Peyer's patch (tissue), 4 donors: ENCODE measurements around the gene ACOX3. TPM values are rescaled to one million over a fixed set of nuclear protein-coding genes. Genes with fewer than 3 reads are reported as not detected.

Experiments used
- DNase-seq, 3 donors: peaks; one replicate each; pipeline ENCODE4 v3.0.0-alpha.2; 2017 to 2019
- H3K27ac ChIP-seq, 4 donors: fragments of 200-600 bp; sonication (generic); one replicate each; pipeline ENCODE4 v1.5.1; 2016 to 2019
- H3K27me3 ChIP-seq, 2 donors: fragments of 200-600 bp; sonication (generic); one replicate each; pipeline ENCODE4 v1.5.1; 2019
- H3K36me3 ChIP-seq, 3 donors: fragments of 200-600 bp; sonication (generic); one replicate each; pipeline ENCODE4 v1.5.1; 2016 to 2019
- H3K4me1 ChIP-seq, 4 donors: fragments of 200-600 bp; sonication (generic); one replicate each; pipeline ENCODE4 v1.5.1; 2016 to 2019
- H3K4me3 ChIP-seq, 4 donors: fragments of 200-600 bp; sonication (generic); 1 replicate in 3 of 4; 2 replicates in 1 of 4; pipeline ENCODE4 v1.5.1; 2016 to 2019; ENCODE audit warnings: mild to moderate bottlenecking in 1 of 4
- H3K9me3 ChIP-seq, 4 donors: fragments of 200-600 bp; sonication (generic); one replicate each; pipeline ENCODE4 v1.5.1; 2016 to 2019; ENCODE audit warnings: mild to moderate bottlenecking in 1 of 4
- POLR2A ChIP-seq, 2 donors: fragments of 450-650 bp; IDR thresholded peaks; one replicate each; pipeline ENCODE4 v1.5.1; 2017; ENCODE audit warnings: antibody characterized with exemption in 2 of 2, mild to moderate bottlenecking in 2 of 2, moderate library complexity in 2 of 2
- total RNA-seq, 4 donors: library from RNA; depleted of rRNA; stranded (reverse); fragments of >200 nt; gene quantifications; one replicate each; pipeline ENCODE4 v1.1.0, GENCODE V29; 2016
- TF ChIP-seq, protein P1 (sequence below), 6 experiments: fragments of 450-650 bp in 4 of 6; fragments of 200-600 bp in 2 of 6; sonication (generic) in 1 of 6; IDR thresholded peaks; one replicate each; pipeline ENCODE4 v1.5.1; 2017 to 2019; ENCODE audit warnings: antibody characterized with exemption in 6 of 6, mild to moderate bottlenecking in 3 of 6, moderate library complexity in 1 of 6

The ACOX3 gene
- total RNA-seq, 4 donors from 2014 or later = 17.2 to 95.7 (median 43.7) TPM

GRCh38 chr4:8393593-8394038, 46.9 kb downstream of the ACOX3 start:
- H3K4me3 ChIP-seq = no peak overlapping the region
- peak in 1 of 3 donors; percentile 57 for DNase-seq
- H3K4me1 ChIP-seq = peaks cover 0 to 5% (median 0%) of the 10 kb centered on the region in 4 donors
- H3K9me3 ChIP-seq = no peaks in the 10 kb centered on the region
- TF ChIP-seq, protein P1, sequence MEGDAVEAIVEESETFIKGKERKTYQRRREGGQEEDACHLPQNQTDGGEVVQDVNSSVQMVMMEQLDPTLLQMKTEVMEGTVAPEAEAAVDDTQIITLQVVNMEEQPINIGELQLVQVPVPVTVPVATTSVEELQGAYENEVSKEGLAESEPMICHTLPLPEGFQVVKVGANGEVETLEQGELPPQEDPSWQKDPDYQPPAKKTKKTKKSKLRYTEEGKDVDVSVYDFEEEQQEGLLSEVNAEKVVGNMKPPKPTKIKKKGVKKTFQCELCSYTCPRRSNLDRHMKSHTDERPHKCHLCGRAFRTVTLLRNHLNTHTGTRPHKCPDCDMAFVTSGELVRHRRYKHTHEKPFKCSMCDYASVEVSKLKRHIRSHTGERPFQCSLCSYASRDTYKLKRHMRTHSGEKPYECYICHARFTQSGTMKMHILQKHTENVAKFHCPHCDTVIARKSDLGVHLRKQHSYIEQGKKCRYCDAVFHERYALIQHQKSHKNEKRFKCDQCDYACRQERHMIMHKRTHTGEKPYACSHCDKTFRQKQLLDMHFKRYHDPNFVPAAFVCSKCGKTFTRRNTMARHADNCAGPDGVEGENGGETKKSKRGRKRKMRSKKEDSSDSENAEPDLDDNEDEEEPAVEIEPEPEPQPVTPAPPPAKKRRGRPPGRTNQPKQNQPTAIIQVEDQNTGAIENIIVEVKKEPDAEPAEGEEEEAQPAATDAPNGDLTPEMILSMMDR (IDR thresholded peaks at IDR 0.05) = no peak
- TF ChIP-seq POLR2A (IDR thresholded peaks at IDR 0.05) = no peak
- peaks cover 0 to 27% (median 0%) of the 10 kb centered on the region in 3 donors for H3K36me3 ChIP-seq
- H3K27ac ChIP-seq = peak overlapping the region; percentile 40 to 50 (median 49)
- no peaks in the 10 kb centered on the region for H3K27me3 ChIP-seq

GRCh38 chr4:8392591-8393190, 47.8 kb downstream of the ACOX3 start:
- no peak for TF ChIP-seq POLR2A (IDR thresholded peaks at IDR 0.05)
- TF ChIP-seq, protein P1 (IDR thresholded peaks at IDR 0.05) = no peak
- no peak for DNase-seq
- Histone ChIP-seq H3K4me1 (peaks cover 0 to 5% (median 0%) of the 10 kb centered on the region in 4 donors), H3K27ac (peak overlapping the region in 3 of 4 donors; percentile 17 to 49 (median 38)), H3K36me3 (peaks cover 0 to 34% (median 0%) of the 10 kb centered on the region in 3 donors), H3K4me3 (no peak overlapping the region), H3K27me3 (no peaks in the 10 kb centered on the region), H3K9me3 (no peaks in the 10 kb centered on the region)

DNA sequence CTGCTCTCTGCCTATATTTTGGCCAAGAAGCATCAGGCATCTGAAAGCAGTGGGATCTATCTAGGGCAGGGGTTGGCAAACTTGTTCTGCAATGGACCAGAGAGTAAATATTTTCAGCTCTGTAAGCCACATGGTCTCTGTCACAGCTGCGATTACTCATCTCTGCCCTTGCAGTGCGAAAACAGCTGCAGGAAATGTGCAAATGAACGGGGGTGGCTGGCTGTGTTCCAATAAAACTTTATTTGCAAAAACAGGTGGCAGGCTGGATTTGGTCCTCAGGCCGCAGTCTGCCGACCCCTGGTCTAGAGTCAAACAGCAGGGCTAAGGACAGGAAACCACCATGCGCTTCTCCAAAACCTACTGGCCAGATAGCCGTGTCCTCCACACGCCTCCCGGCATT, 48.6 kb downstream of the ACOX3 start:
- Histone ChIP-seq H3K27ac (peak overlapping the region in 3 of 4 donors; percentile 17 to 49 (median 38)), H3K36me3 (peaks cover 0 to 35% (median 0%) of the 10 kb centered on the region in 3 donors), H3K27me3 (no peaks in the 10 kb centered on the region), H3K4me3 (no peak overlapping the region), H3K9me3 (no peaks in the 10 kb centered on the region), H3K4me1 (peaks cover 0 to 5% (median 0%) of the 10 kb centered on the region in 4 donors)
- TF ChIP-seq POLR2A (IDR thresholded peaks at IDR 0.05) = no peak
- TF ChIP-seq, protein P1 (IDR thresholded peaks at IDR 0.05) = no peak
- peak in 1 of 3 donors; percentile 63 for DNase-seq

- Histone ChIP-seq H3K27me3 (no peaks in the 10 kb centered on the region), H3K4me3 (no peak overlapping the region), H3K36me3 (peaks cover 0 to 37% (median 0%) of the 10 kb centered on the region in 3 donors), H3K27ac (no peak overlapping the region), H3K9me3 (no peaks in the 10 kb centered on the region), H3K4me1 (peaks cover 0 to 5% (median 0%) of the 10 kb centered on the region in 4 donors)
- TF ChIP-seq POLR2A (IDR thresholded peaks at IDR 0.05) = no peak
- TF ChIP-seq, protein P1 (IDR thresholded peaks at IDR 0.05) = no peak
- DNase-seq = no peak
Measured at GRCh38 chr4:8391071-8391470, 49.5 kb downstream of the ACOX3 start.

- H3K9me3 ChIP-seq = no peaks in the 10 kb centered on the region
- H3K4me1 ChIP-seq = peaks cover 0 to 5% (median 0%) of the 10 kb centered on the region in 4 donors
- no peak overlapping the region for H3K4me3 ChIP-seq
- no peak overlapping the region for H3K27ac ChIP-seq
- DNase-seq = no peak
- TF ChIP-seq, protein P1 (IDR thresholded peaks at IDR 0.05) = no peak
- peaks cover 0 to 37% (median 0%) of the 10 kb centered on the region in 3 donors for H3K36me3 ChIP-seq
- no peaks in the 10 kb centered on the region for H3K27me3 ChIP-seq
Measured at GRCh38 chr4:8390577-8390976, 49.9 kb downstream of the ACOX3 start.
